RPMI8226 (cell line): Measurements from ENCODE around the gene STRBP.
"Not testable (repeated sequence)": the region's sequence is repeated elsewhere in the genome, so short reads cannot be mapped to it uniquely, and the experiment has no call there.

Experiments used
- DNase-seq: peaks from one replicate; pipeline ENCODE4 v3.0.0-alpha.2; 2015

The STRBP gene

DNA sequence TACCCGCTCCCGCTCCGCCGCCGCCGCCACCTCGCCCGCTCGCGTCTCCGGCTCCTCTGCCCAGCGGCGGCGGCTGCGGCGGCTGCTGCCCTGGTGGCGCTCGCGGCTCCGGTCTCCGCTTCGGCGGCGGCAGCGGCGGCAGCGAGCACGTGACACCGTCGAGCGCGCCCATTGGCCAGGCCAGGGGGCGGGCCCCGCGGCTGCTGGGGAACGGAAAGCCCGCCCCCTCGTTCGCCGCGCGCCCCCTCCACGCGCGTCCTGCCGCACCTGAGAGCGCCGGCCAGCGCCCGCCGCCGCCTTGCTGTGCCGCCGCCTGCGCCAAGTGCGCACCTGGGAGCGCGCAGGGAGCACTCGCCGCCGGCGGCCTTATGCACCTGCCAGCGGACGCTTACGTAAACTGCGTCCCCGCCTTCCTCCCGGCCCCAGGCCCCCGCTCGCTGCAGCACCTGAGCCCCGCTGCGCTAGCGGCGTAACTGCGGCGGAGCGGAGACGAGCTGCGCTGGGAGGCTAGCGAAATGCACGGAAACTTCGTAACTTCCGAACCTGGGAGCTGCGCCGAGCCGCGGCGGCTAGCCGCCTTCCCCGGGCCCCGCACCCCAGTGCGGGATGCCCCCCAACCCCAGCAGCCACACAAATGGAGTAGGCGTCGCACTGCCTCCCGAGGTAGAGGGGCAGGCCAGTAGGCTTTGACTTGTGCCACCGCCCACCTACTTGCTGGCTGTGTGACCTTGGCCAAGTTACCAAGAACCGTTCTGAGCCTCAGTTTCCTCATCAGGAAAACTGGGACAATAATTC, at the start of gene STRBP:
TSS of gene STRBP (minus strand) at position 122 of the 795 bp plus-strand sequence. CDS start 84,452 bp downstream, outside the sequence.
- peak; percentile 98 for DNase-seq

DNA sequence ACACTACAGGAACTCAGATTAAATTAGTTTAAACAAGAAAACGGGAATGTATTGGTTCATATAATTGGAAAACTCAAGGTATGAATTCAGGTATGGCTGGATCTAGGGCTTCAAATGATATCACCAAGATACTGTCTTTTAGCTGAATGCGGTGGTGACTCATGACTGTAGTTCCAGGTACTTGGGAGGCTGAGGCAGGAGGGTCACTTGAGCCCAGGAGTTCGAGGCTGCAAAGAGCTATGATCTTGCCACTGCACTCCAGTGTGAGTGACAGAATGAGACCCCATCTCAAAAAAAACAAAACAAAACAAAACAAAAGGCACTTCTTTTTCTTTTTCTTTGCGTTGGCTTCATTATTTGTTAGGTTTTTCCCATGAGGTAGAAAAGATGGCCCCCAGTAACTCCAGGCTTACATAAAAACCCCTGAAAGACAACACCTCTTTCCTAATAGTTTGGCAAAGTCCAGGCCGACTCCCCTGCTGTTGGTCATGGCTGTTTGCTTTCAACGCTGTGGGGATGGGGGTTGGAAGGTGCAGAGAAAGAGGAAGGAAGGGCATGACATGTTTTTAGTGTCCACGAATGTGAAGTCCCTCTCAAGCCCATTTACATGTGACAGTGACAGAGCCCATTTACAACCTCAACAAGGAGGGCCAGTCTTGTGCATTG, 47.8 kb upstream of the STRBP start:
- no peak for DNase-seq

DNA sequence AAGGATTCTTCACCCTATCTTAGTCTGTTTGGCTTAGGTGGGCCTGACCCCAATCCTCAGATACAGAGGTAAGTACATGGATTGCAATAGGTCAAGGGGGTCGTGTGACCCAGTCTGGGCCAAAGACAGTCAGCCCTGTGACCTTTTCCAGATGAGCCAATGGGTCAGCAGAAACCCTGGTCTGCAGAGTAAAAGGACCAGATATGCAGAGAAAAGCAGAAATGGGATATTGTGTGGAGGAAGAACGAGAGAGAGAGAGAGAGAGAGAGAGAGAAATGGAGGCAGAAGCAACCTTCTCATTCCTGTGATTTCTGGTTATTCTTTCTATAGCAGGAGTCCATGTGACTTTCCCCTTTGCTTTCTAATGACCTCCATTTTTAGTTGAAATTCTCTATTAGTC, 47.2 kb upstream of the STRBP start:
- no peak for DNase-seq

DNA sequence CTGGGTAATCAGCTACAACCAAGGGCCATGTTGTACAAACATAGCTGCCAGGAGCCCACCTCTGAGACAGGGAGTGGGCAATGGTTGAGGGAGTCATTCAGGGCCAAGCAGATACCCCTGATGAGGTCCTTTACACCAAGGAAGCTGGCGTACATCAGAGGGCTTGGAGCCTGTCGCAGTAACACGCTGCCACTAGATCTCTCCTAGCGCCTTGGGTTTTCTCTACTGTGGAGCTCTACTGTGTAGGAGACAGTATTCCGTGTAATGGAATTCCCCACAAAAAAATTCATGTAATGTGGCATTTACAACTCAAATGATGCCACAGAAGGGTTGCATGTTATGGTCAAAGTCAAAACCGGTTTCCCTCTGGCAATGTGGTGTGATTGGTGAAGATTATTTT, 46.2 kb upstream of the STRBP start:
- DNase-seq: no peak

DNA sequence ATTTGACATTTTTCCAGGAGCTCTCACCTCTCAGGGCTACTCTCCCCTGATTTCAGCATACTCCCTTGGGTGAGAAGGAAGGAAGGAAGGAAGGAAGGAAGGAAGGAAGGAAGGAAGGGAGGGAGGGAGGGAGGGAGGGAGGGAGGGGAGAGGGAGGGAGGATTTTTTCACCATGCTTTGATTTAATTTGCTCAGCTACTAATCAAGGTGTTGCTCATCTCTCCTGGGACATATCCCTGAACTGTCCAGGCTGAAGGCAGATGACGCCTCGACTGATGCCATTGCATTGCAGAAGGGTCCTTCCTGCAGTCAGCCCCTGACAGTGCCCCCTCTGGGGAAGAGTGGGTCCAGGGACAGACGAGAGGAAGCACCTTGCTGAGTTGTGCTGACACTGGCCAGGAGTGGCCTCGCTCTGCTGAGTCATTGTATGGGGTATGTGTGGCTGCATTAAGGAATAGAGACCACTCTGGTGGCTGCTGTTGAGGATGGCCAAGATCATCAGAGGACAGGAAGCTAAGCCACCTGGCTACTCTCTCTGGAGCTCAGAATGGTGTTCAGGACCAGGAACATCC, 44.0 kb upstream of the STRBP start:
- no peak for DNase-seq

DNA sequence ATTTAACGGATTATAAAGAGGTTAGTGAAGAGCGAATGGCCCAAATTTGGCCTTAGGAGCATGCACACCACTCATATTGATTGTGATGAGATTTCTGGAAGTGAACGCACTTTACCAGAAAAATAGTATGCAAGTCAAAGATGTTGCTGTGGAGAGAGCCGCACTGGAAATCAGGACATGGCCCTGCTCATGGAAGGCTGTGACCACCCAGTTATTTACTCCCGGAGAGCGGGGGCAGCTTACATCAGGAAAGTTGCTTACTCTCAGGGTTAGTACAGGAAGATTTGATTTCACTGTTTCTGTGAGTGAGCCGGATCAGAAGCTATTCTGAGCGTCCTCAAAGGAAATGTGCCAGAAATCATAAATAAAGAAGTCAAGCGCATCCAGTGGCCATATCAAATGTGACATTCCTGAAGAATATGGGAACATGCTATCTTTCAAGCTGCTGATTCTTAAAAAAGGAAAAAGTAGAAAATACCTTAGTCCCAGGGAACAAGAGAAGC, 42.9 kb upstream of the STRBP start:
- DNase-seq: no peak

DNA sequence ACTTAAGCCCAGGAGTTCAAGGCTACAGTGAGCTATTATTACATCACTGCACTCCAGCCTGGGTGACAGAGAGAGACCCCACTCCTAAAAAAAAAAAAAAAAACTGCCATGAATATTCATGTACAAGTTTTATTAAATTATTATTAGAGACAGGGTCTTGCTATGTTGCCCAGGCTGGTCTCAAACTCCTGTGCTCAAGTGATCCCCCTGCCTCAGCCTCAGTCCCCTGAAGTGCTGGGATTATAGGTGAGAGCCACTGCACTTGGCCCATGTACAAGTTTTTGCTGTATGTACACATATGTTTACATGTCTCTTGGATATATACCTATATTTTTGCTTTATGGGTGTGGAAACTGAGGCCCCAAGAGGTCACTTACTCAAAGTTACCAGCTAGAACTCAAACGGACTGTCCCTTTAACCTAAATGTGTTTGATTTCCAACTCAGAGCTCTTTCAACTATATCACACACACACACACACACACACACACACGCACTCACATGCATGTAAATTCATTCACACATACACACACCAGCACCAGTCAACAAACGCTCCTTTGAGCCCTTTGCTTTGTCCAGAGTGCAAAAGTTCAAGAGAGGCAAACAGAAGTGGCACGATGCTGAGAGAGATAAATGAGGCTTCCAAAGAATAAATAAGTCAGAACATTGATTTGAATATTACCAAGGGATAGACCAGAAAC, 42.3 kb upstream of the STRBP start:
- DNase-seq: no peak

DNA sequence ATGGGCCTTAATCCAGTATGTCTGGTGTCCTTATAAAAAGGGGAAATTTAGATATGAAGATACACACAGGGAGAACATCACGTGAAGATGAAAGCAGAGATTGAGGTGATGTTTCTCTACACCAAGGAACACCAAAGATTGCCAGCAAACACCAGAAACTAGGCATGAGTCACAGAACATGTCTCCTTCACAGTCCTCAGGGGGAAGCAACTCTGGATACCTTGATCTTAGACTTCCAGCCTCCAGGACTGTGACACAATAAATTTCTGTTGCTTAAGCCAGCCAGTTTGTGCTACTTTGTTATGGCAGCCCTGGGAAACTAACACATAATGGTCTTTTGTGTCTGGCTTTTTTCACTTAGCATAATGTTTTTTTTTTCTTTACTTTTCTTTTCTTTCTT, 41.2 kb upstream of the STRBP start:
- no peak for DNase-seq

DNA sequence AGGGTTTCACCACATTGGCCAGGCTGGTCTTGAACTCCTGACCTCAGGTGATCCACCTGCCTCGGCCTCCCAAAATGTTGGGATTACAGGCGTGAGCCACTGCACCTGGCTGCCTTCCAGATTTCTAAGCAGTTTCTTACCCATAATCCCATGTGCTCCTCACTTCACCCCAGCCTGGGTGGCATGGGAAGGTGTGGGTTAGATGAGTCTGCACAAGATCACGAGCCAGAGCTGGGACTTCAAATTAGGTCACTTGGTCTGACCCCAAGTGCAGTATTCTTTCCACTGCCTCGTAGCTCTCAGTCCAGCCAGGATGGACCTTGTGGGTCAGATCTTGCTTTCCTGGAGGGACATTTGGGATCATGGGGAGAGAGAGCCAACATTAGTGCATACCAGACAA, 37.5 kb upstream of the STRBP start:
- DNase-seq: peak; percentile 65

DNA sequence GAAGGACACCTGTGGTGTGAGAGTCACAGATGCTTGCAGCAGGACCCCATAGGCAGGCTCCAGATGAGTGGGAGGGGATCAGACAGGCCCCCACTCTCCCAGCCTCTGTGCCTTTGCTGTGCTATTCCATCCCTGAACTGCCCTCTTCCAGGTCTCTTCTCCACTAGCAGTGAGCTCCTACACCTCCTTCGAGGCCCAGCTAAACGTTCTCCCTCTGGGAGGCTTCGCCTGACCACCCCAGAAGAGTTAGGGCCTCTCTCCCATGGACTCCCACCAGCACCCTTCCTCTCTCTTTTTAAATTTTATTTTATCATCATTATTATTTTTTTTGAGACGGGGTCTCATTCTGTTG, 35.9 kb upstream of the STRBP start:
- DNase-seq: no peak

DNA sequence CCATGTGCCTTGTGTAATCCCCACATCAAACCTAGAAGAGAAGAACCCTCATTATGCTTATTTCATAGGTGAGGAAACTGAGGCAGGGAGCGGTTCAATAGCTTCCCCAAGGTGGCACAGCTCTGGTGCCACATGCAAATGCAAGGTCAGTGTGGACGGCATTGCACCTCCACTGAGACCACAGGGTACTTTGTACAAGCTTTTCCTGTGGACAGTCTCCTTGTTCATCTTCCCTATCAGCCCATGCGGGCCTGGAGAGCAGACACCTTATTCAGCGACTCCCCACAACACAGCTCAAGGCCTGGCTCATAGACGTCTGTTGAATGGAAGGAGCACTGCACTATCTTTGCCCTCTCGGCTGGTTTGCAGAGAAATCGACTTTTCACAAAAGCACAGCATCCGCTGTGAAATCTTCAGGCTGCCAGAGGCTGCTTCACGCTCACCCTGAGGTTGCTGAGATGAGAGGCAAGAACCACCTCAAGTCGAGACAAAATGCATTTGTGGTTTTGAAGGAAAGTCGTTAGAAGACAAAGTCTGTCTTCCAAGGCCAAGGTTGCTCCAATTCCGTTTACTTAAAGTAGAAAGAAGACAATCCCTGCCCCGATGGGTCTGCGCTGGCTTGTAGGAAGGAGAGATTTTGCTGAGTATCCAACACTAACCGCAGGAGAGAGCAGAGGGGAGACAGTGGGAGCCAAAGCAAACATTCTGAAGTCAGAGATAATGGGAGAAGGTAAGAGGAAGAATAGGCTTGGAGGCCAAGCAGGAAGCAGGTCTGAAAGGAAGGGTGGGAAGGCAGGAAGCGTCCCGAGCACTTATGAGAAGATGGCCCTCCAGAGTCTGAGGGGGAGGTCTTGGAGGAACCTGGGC, 34.2 kb upstream of the STRBP start:
- DNase-seq: no peak

DNA sequence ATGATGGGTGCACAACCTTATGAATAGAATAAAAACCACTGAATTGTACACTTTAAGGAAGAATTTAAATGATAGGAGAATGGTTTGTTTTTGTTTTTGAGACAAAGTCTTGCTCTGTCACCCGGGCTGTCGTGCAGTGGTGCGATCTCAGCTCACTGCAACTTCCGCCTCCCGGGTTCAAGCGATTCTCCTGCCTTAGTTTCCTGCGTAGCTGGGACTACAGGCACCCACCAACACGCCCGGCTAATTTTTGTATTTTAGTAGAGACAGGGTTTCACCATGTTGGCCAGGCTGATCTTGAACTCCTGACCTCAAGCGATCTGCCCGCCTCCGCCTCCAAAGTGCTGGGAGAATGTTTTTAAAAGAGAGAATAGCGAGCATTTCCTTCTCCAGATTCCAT, 33.5 kb upstream of the STRBP start:
- not testable (repeated sequence) for DNase-seq

DNA sequence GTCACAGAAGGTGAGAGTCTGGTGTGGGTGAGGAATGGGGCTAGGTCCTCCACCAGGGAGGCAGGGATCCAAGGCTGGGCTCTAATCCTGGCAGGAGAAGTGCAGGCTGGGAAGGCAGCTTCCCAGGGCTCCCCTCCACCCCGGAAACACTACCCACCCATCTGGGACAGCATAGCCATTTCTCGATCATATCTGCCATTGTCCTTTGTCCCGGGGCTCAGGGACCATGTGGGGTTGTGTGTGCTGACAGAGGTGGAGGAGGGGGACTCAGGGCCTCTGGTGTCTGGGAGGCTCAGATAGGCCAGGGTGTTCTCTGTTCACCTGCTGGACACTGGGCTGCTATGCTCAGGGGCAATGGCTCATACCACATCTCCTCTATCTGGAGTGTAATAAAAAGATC, 32.2 kb upstream of the STRBP start:
- no peak for DNase-seq

DNA sequence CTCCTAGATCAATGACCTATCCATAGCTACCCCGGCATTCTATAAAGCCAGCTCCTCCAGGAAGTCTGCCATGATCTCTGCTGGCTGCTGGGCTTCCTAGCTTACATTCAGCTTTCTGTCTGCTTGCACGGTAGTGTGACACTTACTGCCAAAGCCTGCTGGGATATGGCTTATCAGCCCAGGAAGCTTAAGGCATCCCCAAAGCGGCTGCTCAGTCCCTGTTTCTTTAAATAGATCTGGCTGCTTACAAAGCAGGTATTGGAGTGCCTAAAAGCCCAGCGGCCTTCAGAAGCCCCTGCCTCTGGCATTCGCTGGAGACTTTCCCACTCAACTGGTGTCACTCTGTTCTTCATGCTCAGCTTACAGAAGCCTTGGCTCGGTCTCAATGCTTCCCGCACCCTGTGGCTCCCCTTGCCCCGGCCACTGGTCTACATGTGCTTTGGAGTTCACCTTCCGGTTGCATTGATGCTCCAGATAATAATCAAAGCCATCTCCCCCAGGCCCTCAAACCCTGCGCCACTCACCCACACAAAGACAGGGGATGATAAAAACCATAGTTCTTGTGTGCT, 31.3 kb upstream of the STRBP start:
- DNase-seq: no peak

DNA sequence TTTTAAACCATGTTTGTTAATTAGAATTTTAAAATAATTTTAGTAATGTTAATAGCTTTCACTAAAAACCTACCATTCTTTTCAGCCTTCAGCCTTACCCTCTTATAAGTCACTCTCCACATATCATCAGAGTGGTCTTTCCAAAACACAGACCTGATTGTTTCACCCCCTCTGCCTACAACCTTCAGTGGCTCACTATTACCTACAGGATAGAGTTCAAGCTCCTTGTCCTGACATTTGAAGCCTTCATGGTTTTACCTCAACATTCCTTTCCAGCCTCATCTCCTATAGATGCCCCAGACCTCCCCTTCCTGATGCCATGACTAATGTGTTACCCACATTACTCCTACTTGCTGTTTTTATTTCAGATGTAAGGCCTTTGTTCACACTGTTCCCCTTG, 27.8 kb upstream of the STRBP start:
- DNase-seq: no peak

DNA sequence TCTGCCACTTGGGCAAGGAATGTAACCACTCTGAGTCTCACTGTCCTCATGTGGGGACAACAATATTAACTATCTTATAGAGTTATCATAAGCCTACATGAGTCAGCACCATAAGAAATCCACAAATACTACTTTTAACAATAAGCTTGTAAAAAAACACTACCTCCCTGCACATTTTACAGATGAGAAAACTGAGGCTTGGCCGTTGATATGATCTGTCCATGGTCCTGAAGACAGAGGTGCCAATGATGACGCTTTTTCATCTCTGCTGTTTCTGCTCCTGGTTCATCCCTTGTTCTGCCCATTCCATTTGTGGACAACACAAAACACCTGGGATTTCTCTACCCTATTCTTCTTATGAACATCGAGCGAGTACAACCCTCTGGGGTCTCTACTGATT, 23.4 kb upstream of the STRBP start:
- DNase-seq: peak; percentile 49

DNA sequence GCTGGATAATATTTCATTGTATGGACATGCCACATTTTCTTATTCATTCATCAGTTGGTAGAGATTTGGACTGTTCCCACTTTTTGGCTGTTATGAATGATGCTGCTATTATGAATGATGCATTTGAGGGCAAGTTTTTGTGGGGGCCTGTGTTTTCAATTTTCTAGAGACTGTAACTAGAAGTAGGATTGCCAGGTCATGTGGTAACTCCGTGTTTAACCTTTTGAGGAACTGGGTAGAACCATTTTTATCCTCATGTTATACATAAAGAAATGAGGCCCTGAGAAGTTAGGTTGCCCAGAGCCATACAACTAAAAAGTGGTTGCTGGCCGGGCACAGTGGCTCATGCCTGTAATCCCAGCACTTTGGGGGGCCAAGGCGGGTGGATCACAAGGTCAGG, 22.4 kb upstream of the STRBP start:
- no peak for DNase-seq

DNA sequence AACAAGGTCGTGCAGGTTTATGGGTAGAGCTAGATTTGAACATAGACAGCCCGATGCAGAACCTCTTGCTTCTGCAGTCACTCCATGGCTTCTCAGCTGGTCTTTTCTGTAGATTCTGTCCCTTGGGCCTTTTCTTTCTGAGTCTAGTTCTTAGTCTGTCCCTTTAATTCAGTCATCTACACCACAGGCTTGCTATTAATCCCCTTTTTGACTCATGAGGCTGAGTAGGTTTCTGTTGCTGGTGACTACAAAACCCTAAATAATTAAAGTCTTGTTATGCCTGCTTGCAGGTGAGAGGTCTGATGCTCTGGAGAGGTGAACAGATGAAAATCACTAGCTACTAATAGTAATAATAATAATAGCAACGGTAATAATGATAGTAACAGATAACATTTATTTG, 19.3 kb upstream of the STRBP start:
- no peak for DNase-seq

DNA sequence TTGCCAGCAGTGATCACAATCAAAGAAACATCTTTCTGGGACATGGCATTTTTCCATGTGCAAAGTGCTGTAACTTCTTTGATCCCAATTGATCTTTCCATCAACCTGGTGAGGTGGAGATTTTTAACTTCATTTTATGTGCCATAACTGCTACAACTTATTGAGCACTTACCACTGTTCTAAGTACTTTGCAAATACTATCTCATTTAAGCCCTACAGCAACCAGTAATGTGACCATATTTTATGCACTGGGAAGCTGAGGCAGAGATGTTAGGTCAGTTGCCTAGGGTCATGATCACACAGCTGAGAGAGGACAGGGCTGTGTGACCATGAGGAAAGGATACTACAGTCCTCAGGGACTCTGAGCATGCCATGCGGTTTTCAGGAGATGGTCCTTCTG, 17.9 kb upstream of the STRBP start:
- DNase-seq: no peak

DNA sequence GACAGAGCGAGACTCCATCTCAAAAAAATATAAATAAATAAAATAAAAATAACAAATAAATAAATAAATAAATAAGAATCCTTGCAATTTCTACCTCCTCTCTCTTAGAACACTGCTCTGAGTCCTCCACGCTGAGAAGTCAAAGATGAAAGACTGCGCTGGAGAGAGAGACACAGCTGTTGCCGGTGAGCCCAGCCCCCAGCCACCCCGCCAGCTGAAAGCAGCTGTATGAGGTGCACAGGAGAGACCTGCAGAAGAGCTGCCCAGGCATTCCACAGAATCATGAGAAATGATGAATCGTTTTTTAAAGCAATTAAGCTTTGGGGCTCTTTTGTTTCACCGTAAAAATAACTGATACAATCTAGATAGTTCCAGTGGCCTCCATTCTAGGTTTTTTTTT, 16.3 kb upstream of the STRBP start:
- DNase-seq: no peak

DNA sequence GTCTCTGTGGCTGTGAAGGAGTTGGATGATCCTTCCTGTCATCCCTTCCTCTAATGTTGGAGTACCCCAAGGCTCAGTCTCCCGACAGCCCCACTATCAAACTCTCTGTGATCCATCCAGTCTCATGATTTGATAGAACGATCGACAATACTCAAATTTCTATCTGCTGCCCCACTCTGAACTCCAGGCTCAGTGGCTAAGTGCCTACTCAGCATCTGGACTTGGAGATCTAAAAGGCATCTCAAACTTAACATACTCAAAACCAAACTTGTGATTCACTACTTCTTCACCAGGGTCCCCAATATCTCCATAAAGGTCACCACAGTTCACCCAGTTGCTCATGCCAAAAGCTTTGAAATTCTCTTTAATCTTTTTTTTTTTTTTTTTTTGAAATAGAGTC, 15.1 kb upstream of the STRBP start:
- DNase-seq: no peak

DNA sequence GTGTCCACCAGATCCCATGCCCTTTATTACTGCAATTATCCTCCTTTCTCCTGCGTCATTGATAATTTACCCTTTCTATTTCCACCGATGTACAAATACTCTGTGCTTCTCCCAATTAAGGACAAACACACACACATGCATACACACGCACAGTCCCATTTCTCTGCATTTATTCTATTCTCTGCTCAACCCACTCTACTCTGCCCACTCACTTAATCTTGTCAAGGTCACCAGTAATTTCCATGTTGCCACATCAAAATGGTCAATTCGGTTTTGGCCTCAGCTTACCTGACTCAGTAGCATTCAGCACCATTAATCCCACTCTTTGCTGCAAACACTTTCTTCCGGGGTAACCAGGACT, 14.6 kb upstream of the STRBP start:
- DNase-seq: no peak
